Neural cell (in vitro differentiated cells): Measurements from ENCODE around the gene CTBP2.

ENCODE experiments used
- POLR2AphosphoS5 ChIP-seq: IDR thresholded peaks from 2 replicates; pipeline ENCODE4 v1.6.1; 2012
- TF ChIP-seq, protein P1 (sequence below): fragments of 450-650 bp; IDR thresholded peaks from 2 replicates; pipeline ENCODE4 v1.5.1; 2014; ENCODE audit warnings: antibody characterized with exemption, mild to moderate bottlenecking, moderate library complexity; ENCODE audit not compliant: poor library complexity, severe bottlenecking

DNA sequence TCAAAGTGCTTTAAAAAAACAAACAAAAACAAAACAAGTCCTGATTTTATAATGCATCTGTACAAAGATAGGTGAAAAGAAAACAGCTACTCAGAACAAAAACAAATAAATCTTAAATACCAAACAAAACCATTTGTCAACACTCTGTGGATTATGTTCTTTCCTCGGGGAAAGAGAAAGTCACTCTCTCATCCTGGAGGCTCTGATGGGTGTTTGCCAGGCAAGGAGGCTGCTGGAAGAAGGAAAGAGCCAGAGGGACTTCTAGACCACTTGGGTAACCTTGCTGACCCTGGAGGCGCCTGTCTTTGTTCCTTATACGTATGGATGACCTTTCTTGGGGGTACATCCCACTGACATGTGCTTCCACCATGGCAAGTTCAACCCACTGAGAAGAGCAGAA, 125.7 kb downstream of the CTBP2 start:
- TF ChIP-seq, protein P1, sequence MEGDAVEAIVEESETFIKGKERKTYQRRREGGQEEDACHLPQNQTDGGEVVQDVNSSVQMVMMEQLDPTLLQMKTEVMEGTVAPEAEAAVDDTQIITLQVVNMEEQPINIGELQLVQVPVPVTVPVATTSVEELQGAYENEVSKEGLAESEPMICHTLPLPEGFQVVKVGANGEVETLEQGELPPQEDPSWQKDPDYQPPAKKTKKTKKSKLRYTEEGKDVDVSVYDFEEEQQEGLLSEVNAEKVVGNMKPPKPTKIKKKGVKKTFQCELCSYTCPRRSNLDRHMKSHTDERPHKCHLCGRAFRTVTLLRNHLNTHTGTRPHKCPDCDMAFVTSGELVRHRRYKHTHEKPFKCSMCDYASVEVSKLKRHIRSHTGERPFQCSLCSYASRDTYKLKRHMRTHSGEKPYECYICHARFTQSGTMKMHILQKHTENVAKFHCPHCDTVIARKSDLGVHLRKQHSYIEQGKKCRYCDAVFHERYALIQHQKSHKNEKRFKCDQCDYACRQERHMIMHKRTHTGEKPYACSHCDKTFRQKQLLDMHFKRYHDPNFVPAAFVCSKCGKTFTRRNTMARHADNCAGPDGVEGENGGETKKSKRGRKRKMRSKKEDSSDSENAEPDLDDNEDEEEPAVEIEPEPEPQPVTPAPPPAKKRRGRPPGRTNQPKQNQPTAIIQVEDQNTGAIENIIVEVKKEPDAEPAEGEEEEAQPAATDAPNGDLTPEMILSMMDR, result no peak
- no peak for TF ChIP-seq POLR2AphosphoS5
